ENCODE results near the gene HGS. TPM values are rescaled to one million over a fixed set of nuclear protein-coding genes. Genes with fewer than 3 reads are reported as not detected.

HGS gene
- total and polyA plus RNA-seq, 2 of the 13 experiments (the other 11 are each of a cell fraction or from before 2014, with no cell fraction given), result 73.3 to 78.1 TPM

GRCh38 chr17:81652906-81653771 is 30.7 kb upstream of the HGS start (continued):
- no peak for TF ChIP-seq ZNF318 (CRISPR knock-in tag; IDR thresholded peaks at IDR 0.05)
- no peak for TF ChIP-seq ZNF510 (CRISPR knock-in tag; IDR thresholded peaks at IDR 0.05; ENCODE audit: low read depth)
- TF ChIP-seq CREB1 (IDR thresholded peaks at IDR 0.05), result no peak
- no peak for TF ChIP-seq CREB1 (CRISPR knock-in tag; IDR thresholded peaks at IDR 0.05)
- TF ChIP-seq ZBTB34 (CRISPR knock-in tag; IDR thresholded peaks at IDR 0.05), result no peak
- TF ChIP-seq ZNF281 (CRISPR knock-in tag; IDR thresholded peaks at IDR 0.05; ENCODE audit: borderline replicate concordance), result peak; percentile 29; the same call in 1 of the 2 replicates
- TF ChIP-seq MBD4 (IDR thresholded peaks at IDR 0.05; ENCODE audit: borderline replicate concordance, low read length), result no peak
- TF ChIP-seq ZNF280B (CRISPR knock-in tag; IDR thresholded peaks at IDR 0.05; ENCODE audit: borderline replicate concordance), result no peak
- TF ChIP-seq ZNF354B (CRISPR knock-in tag; IDR thresholded peaks at IDR 0.05), result no peak
- no peak for TF ChIP-seq EZH2 (conservative IDR thresholded peaks at IDR 0.05; ENCODE audit: low read depth, low read length)
- no peak for TF ChIP-seq TCF12 (IDR thresholded peaks at IDR 0.05)
- TF ChIP-seq TCF12 (CRISPR knock-in tag; IDR thresholded peaks at IDR 0.05), result no peak
- no peak for TF ChIP-seq ZNF777 (CRISPR knock-in tag; IDR thresholded peaks at IDR 0.05)
- TF ChIP-seq ZFP37 (CRISPR knock-in tag; IDR thresholded peaks at IDR 0.05; ENCODE audit: borderline replicate concordance), result no peak
- no peak for TF ChIP-seq MZF1 (CRISPR knock-in tag; IDR thresholded peaks at IDR 0.05; ENCODE audit: borderline replicate concordance)
